SK-N-SH (cell line): Measurements from ENCODE around the gene ZDHHC7. TPM values are rescaled to one million over a fixed set of nuclear protein-coding genes. Genes with fewer than 3 reads are reported as not detected.

Experiments used
- CTCF ChIA-PET: fragments of 300-600, 350-600 bp; formaldehyde crosslinking; extraction: SDS; loops from one replicate; lab custom pipeline; 2021; lab: Yijun Ruan, JAX
- POLR2A ChIA-PET: fragments of 350-600 bp; sonication (Branson Sonifier 250); formaldehyde crosslinking; extraction: SDS; loops from one replicate; lab custom pipeline; 2020; ENCODE audit warnings: antibody characterized with exemption, inconsistent platforms; lab: Yijun Ruan, JAX
- DNase-seq: peaks from one replicate; pipeline ENCODE4 v3.0.0; 2012
- H2AFZ ChIP-seq: fragments of 200-600 bp; sonication (generic); 2 replicates; pipeline ENCODE4 v1.8.1; 2016; ENCODE audit warnings: antibody characterized with exemption, mild to moderate bottlenecking, low read depth
- H3F3A ChIP-seq: fragments of 200-600 bp; sonication (generic); replicated peaks from 2 replicates; pipeline ENCODE3; 2016; ENCODE audit warnings: antibody characterized with exemption, mild to moderate bottlenecking; ENCODE audit not compliant: insufficient read depth
- H3K27ac ChIP-seq, 2 experiments: fragments of 200-500 bp in 1 of 2; fragments of 200-600 bp in 1 of 2; sonication (Bioruptor generic) in 1 of 2; sonication (generic), shearing (Covaris generic) in 1 of 2; 2 replicates each; pipeline versions ENCODE4 v1.5.1 to v1.6.1; 2014 to 2016; ENCODE audit warnings: low read depth in 2 of 2, inconsistent platforms in 1 of 2, low read length in 1 of 2, mild to moderate bottlenecking in 1 of 2, mixed read lengths in 1 of 2
- H3K27me3 ChIP-seq: fragments of 200-600 bp; sonication (generic), shearing (Covaris generic); 2 replicates; pipeline ENCODE4 v1.6.1; 2016; ENCODE audit warnings: mixed run types; ENCODE audit not compliant: insufficient read depth
- H3K36me3 ChIP-seq, 2 experiments: fragments of 200-500 bp in 1 of 2; fragments of 200-600 bp in 1 of 2; sonication (Bioruptor generic) in 1 of 2; sonication (generic) in 1 of 2; replicated peaks in 1 of 2; 2 replicates each; pipeline versions ENCODE3 to v1.5.1; 2014 to 2016; ENCODE audit warnings: low read length in 1 of 2, mild to moderate bottlenecking in 1 of 2; ENCODE audit not compliant: insufficient read depth in 2 of 2, control insufficient read depth in 1 of 2
- H3K4me1 ChIP-seq, 2 experiments: fragments of 200-500 bp in 1 of 2; fragments of 200-600 bp in 1 of 2; sonication (Bioruptor generic) in 1 of 2; sonication (generic), shearing (Covaris generic) in 1 of 2; 2 replicates each; pipeline versions ENCODE4 v1.5.1 to v1.6.1; 2014 to 2016; ENCODE audit warnings: low read depth in 1 of 2, low read length in 1 of 2, mixed run types in 1 of 2; ENCODE audit not compliant: insufficient read depth in 2 of 2, control insufficient read depth in 1 of 2
- H3K4me2 ChIP-seq: fragments of 200-600 bp; sonication (generic), shearing (Covaris generic); 2 replicates; pipeline ENCODE4 v1.6.1; 2017; ENCODE audit warnings: mixed run types
- H3K4me3 ChIP-seq, 2 experiments: fragments of 200-500 bp in 1 of 2; fragments of 200-600 bp in 1 of 2; sonication (Bioruptor generic) in 1 of 2; sonication (generic), shearing (Covaris generic) in 1 of 2; 2 replicates each; pipeline versions ENCODE4 v1.5.1 to v1.8.1; 2014 to 2016; ENCODE audit warnings: low read depth in 2 of 2, inconsistent platforms in 1 of 2, low read length in 1 of 2, mild to moderate bottlenecking in 1 of 2, mixed read lengths in 1 of 2, moderate library complexity in 1 of 2
- H3K79me2 ChIP-seq: fragments of 200-600 bp; sonication (generic); 2 replicates; pipeline ENCODE4 v1.8.1; 2017; ENCODE audit warnings: mild to moderate bottlenecking; ENCODE audit not compliant: insufficient read depth
- H3K9ac ChIP-seq: fragments of 200-600 bp; sonication (generic); 2 replicates; pipeline ENCODE4 v1.6.1; 2017; ENCODE audit warnings: mixed run types
- H3K9me2 ChIP-seq: fragments of 200-600 bp; sonication (generic); 2 replicates; pipeline ENCODE4 v1.6.1; 2017; ENCODE audit warnings: mixed run types
- H3K9me3 ChIP-seq: fragments of 200-600 bp; sonication (generic); 2 replicates; pipeline ENCODE4 v1.6.1; 2017; ENCODE audit warnings: mixed run types, mild to moderate bottlenecking, moderate library complexity
- H4K20me1 ChIP-seq: fragments of 200-600 bp; sonication (generic); 2 replicates; pipeline ENCODE4 v1.6.1; 2017; ENCODE audit warnings: mild to moderate bottlenecking, mixed run types; ENCODE audit not compliant: insufficient read depth
- CHD2 ChIP-seq: fragments of 150-350 bp; IDR thresholded peaks from 2 replicates; pipeline ENCODE4 v1.6.1; 2018; ENCODE audit warnings: low read length; ENCODE audit not compliant: partially characterized antibody
- FOSL2 ChIP-seq: IDR thresholded peaks from 2 replicates; pipeline ENCODE4 v1.4.0; 2012; ENCODE audit warnings: low read depth, mild to moderate bottlenecking, moderate library complexity, borderline replicate concordance
- FOXJ3 ChIP-seq: sonication (generic); formaldehyde crosslinking; IDR thresholded peaks from 2 replicates; pipeline ENCODE4 v1.5.1; 2020; ENCODE audit warnings: mild to moderate bottlenecking, missing genetic modification reagents
- JUND ChIP-seq: IDR thresholded peaks from 2 replicates; pipeline ENCODE4 v1.4.0; 2012
- MEF2A ChIP-seq: IDR thresholded peaks from 2 replicates; pipeline ENCODE4 v1.4.0; 2012; ENCODE audit warnings: low read depth, borderline replicate concordance
- NRF1 ChIP-seq: IDR thresholded peaks from 2 replicates; pipeline ENCODE4 v1.6.1; 2012; ENCODE audit warnings: low read depth, mild to moderate bottlenecking, low read length
- POLR2AphosphoS5 ChIP-seq: IDR thresholded peaks from 2 replicates; pipeline ENCODE4 v1.6.1; 2012; ENCODE audit warnings: low read depth, low read length
- RCOR1 ChIP-seq: fragments of 150-350 bp; IDR thresholded peaks from 2 replicates; pipeline ENCODE4 v1.6.1; 2017; ENCODE audit warnings: antibody characterized with exemption, low read length
- REST ChIP-seq: IDR thresholded peaks from 2 replicates; pipeline ENCODE4 v1.6.1; 2012; ENCODE audit warnings: mild to moderate bottlenecking, low read depth, low read length, moderate library complexity
- RFX5 ChIP-seq: IDR thresholded peaks from 2 replicates; pipeline ENCODE4 v1.6.1; 2012; ENCODE audit warnings: mild to moderate bottlenecking, improper control_type of control experiment, low read length
- RXRA ChIP-seq: IDR thresholded peaks from 2 replicates; pipeline ENCODE4 v1.4.0; 2012; ENCODE audit warnings: low read depth, mild to moderate bottlenecking, borderline replicate concordance
- SMC3 ChIP-seq: IDR thresholded peaks from 2 replicates; pipeline ENCODE4 v1.6.1; 2012; ENCODE audit warnings: low read depth, low read length, improper control_type of control experiment
- TAF1 ChIP-seq: IDR thresholded peaks from 2 replicates; pipeline ENCODE4 v1.6.1; 2012; ENCODE audit warnings: low read depth, mild to moderate bottlenecking, low read length, moderate library complexity, borderline replicate concordance
- TCF12 ChIP-seq: IDR thresholded peaks from 2 replicates; pipeline ENCODE4 v1.4.0; 2012
- TEAD4 ChIP-seq: IDR thresholded peaks from 2 replicates; pipeline ENCODE4 v1.4.0; 2012; ENCODE audit warnings: mild to moderate bottlenecking, borderline replicate concordance; ENCODE audit not compliant: insufficient read depth
- WGBS: methylation state at CpG from one replicate; pipeline ENCODE4 v1.1.6; 2017; ENCODE audit warnings: low lambda C conversion rate; 5-methylcytosine and 5-hydroxymethylcytosine counted together
- polyA plus RNA-seq, 3 experiments: library from polyadenylated mRNA; depleted of rRNA; stranded (reverse); fragments of >200 nt; gene quantifications; 2 replicates each; pipeline ENCODE4 v1.2.3, GENCODE V29; 2012
- TF ChIP-seq, protein P1 (sequence below): IDR thresholded peaks from 2 replicates; pipeline ENCODE4 v1.4.0; 2012; ENCODE audit warnings: low read depth
- TF ChIP-seq, protein P2 (sequence below): IDR thresholded peaks from 2 replicates; pipeline ENCODE4 v1.4.0; 2012; ENCODE audit warnings: low read depth, borderline replicate concordance
- TF ChIP-seq, protein P3 (sequence below): fragments of 200-600 bp; sonication (generic); IDR thresholded peaks from 2 replicates; pipeline ENCODE4 v1.6.1; 2017; ENCODE audit warnings: antibody characterized with exemption, mild to moderate bottlenecking, moderate library complexity

Gene ZDHHC7
- polyA plus RNA-seq, 1 of the 3 experiments (the other 2 are of a cell fraction): 114 TPM

DNA sequence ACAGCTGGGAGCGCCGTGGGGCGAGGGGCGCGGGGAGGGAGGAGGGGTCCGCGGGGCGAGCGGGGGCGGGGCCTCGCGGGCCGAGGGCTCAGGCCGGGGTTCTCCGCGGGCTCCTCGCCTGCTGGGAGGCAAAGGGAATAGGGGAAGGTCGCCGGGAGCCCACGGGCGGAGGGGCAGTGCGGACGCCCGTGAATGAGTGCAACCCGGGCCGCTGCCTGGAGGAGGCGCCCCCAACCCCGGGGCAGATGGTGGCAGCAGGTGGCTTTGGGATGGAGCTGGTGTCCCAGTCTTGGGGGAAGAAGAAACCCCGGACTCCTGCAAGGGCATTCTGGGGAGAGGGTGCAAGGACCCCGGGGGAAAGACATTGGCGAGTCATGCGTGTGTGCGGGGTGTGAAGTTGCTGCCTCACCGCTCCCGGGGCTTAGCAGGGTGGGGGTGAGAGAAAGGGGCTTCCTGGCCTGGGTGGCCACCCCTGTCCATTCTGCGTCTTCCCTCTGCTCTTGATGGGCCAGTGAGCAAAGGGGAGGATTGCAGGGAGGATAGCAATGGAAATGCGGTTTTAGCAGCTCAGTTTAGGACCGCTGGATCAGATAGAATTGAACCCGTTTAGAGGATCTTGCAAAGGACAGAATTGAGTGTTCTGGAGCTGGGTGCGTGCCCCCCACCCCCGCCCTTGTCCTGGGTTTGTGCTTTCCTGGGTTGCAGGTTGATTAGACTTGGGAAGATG, 16.8 kb upstream of the ZDHHC7 start:
- Histone ChIP-seq H3K9ac (peak overlapping the region; percentile 85), H3K27ac (peak overlapping the region; percentile 17 to 84; a peak in 3 of 4 replicates)
- POLR2A ChIA-PET: interaction anchor here (1.1 kb wide), 1 partner anchor 17 kb away, joined by 3 read pairs; the partner anchor contains the start of gene ZDHHC7

DNA sequence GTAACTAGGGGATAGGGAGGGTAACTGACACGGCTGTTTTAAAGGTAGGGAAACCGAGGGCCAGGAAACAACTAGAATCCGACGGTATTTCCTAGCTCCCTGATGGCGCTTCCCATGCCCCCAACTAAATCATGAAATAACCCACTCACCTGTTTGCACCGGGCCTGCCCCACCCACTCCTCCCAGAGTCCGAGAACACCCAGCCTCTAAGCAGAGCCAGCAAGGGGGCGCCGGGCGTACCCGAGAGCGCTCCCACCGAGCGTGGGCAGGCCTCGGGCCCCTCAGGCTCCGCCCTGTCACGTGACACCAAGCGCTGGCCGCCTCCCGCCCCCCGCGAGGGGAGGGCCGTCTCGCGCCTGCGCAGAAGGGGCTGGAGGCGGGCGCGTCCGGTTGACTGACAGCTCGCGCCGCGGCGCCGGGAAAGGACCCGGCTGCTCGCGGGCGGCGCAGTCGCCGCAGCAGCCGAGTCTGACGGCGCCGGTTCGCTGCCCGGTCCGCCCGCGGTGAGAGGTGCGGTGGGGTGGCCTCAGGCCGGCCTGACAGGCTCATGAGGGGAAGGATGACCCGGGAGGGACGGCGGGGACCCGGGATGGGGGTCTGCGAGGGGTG, 16.1 kb upstream of the ZDHHC7 start, which contains the start of gene KIAA0513:
TSS of gene KIAA0513 (plus strand) at position 447 of the 609 bp plus-strand sequence. CDS start 39,277 bp downstream, outside the sequence.
- peaks cover 7% of the 10 kb centered on the region; the same call in 1 of the 2 replicates for H3K79me2 ChIP-seq
- H3K9ac ChIP-seq: peak within 1 kb of the TSS; percentile 85
- no peaks in the 10 kb centered on the region for H4K20me1 ChIP-seq
- DNase-seq: peak; percentile 100
- H3K27ac ChIP-seq: peak within 1 kb of the TSS; percentile 64 to 84; a peak in 3 of 4 replicates
- H3K36me3 ChIP-seq: no peaks in the 10 kb centered on the region
- CTCF ChIA-PET: interaction anchor here (1.1 to 2.3 kb wide), 4 partner anchors 14 to 175 kb away, joined by 3 to 8 read pairs (median 4); no protein-coding TSS in a partner anchor
- peak within 1 kb of the TSS; percentile 63 to 78 for H3K4me3 ChIP-seq
- peak within 1 kb of the TSS; percentile 76 for H2AFZ ChIP-seq
- WGBS: 2% methylated on average over 15 of the region's 59 CpGs
- no peaks in the 10 kb centered on the region for H3K27me3 ChIP-seq
- no peaks in the 10 kb centered on the region for H3K9me2 ChIP-seq
- H3K4me2 ChIP-seq: peak within 1 kb of the TSS; percentile 97
- no peaks in the 10 kb centered on the region for H3K9me3 ChIP-seq
- peaks cover 23% of the 10 kb centered on the region for H3F3A ChIP-seq
- peaks cover 15 to 20% of the 10 kb centered on the region in 2 experiments for H3K4me1 ChIP-seq
- POLR2A ChIA-PET: interaction anchor here (1.1 kb wide), 1 partner anchor 16 kb away, joined by 3 read pairs; the partner anchor contains the start of gene ZDHHC7
- TF ChIP-seq TAF1 (no peak; the same call in 1 of the 2 replicates), POLR2AphosphoS5 (peak; percentile 96), RCOR1 (no peak), NRF1 (peak; percentile 86), RFX5 (no peak), RXRA (no peak), JUND (no peak), MEF2A (no peak), REST (no peak; the same call in 1 of the 2 replicates), CHD2 (no peak), SMC3 (no peak), TCF12 (no peak)
- TF ChIP-seq, protein P1, sequence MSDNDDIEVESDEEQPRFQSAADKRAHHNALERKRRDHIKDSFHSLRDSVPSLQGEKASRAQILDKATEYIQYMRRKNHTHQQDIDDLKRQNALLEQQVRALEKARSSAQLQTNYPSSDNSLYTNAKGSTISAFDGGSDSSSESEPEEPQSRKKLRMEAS: peak; percentile 74
- TF ChIP-seq, protein P2, sequence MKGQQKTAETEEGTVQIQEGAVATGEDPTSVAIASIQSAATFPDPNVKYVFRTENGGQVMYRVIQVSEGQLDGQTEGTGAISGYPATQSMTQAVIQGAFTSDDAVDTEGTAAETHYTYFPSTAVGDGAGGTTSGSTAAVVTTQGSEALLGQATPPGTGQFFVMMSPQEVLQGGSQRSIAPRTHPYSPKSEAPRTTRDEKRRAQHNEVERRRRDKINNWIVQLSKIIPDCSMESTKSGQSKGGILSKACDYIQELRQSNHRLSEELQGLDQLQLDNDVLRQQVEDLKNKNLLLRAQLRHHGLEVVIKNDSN: peak; percentile 96

More for the DNA sequence above, 16.8 kb upstream of the ZDHHC7 start:
- H3K9me3 ChIP-seq: no peaks in the 10 kb centered on the region
- H3K79me2 ChIP-seq: peaks cover 7% of the 10 kb centered on the region; the same call in 1 of the 2 replicates
- H2AFZ ChIP-seq: peak overlapping the region; percentile 65
- H3K4me1 ChIP-seq: peaks cover 15 to 20% of the 10 kb centered on the region in 2 experiments
- CTCF ChIA-PET: interaction anchor here (0.6 to 1.3 kb wide), 6 partner anchors 15 to 382 kb away, joined by 3 to 8 read pairs (median 3); no protein-coding TSS in a partner anchor
- no peak for TF ChIP-seq TEAD4
- no peak for TF ChIP-seq NRF1
- no peak for TF ChIP-seq TAF1
- no peak for TF ChIP-seq FOSL2
- TF ChIP-seq, protein P3, sequence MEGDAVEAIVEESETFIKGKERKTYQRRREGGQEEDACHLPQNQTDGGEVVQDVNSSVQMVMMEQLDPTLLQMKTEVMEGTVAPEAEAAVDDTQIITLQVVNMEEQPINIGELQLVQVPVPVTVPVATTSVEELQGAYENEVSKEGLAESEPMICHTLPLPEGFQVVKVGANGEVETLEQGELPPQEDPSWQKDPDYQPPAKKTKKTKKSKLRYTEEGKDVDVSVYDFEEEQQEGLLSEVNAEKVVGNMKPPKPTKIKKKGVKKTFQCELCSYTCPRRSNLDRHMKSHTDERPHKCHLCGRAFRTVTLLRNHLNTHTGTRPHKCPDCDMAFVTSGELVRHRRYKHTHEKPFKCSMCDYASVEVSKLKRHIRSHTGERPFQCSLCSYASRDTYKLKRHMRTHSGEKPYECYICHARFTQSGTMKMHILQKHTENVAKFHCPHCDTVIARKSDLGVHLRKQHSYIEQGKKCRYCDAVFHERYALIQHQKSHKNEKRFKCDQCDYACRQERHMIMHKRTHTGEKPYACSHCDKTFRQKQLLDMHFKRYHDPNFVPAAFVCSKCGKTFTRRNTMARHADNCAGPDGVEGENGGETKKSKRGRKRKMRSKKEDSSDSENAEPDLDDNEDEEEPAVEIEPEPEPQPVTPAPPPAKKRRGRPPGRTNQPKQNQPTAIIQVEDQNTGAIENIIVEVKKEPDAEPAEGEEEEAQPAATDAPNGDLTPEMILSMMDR: peak; percentile 30
- TF ChIP-seq FOXJ3: no peak
- no peak for TF ChIP-seq RXRA
- H3K4me3 ChIP-seq: peak overlapping the region; percentile 63 to 78
- no peaks in the 10 kb centered on the region for H3K27me3 ChIP-seq
- H3K36me3 ChIP-seq: no peaks in the 10 kb centered on the region
- H3K9me2 ChIP-seq: no peaks in the 10 kb centered on the region
- no peak for DNase-seq
- H4K20me1 ChIP-seq: no peaks in the 10 kb centered on the region
- peaks cover 23% of the 10 kb centered on the region for H3F3A ChIP-seq
- 3% methylated on average over 23 of the region's 41 CpGs for WGBS
- H3K4me2 ChIP-seq: peak overlapping the region; percentile 97
